Calu3 (cell line): ENCODE data around the gene DGKI. TPM values are rescaled to one million over a fixed set of nuclear protein-coding genes. Genes with fewer than 3 reads are reported as not detected.

Experiments
- BruUV-seq: library from RNA; stranded (reverse); fragments of 400-500 nt; replicated peaks from 2 replicates; lab custom pipeline; 2021; lab: Mats Ljungman, UMichigan
- CTCF ChIA-PET: fragments of 300-600 bp; sonication (Branson Sonifier 250); formaldehyde crosslinking; loops from one replicate; lab custom pipeline; 2022; ENCODE audit warnings: antibody characterized with exemption; lab: Charles Lee
- DNase-seq: peaks from one replicate; pipeline ENCODE4 v3.0.0; 2022
- H3K27ac Mint-ChIP-seq: one replicate; pipeline ENCODE4 v1.8.0; 2022; ENCODE audit warnings: mixed read lengths; ENCODE audit not compliant: unreplicated experiment
- H3K27me3 Mint-ChIP-seq: one replicate; pipeline ENCODE4 v1.8.0; 2022; ENCODE audit warnings: mixed read lengths; ENCODE audit not compliant: unreplicated experiment
- H3K36me3 Mint-ChIP-seq: one replicate; pipeline ENCODE4 v1.8.0; 2022; ENCODE audit warnings: mild to moderate bottlenecking, moderate library complexity, mixed read lengths; ENCODE audit not compliant: insufficient read depth, unreplicated experiment
- H3K4me1 Mint-ChIP-seq: one replicate; pipeline ENCODE4 v1.8.0; 2022; ENCODE audit warnings: mild to moderate bottlenecking, low read depth, mixed read lengths; ENCODE audit not compliant: unreplicated experiment
- H3K4me3 Mint-ChIP-seq: one replicate; pipeline ENCODE4 v1.8.0; 2022; ENCODE audit warnings: mild to moderate bottlenecking, low read depth, moderate library complexity, mixed read lengths; ENCODE audit not compliant: unreplicated experiment
- H3K9me3 Mint-ChIP-seq: one replicate; pipeline ENCODE4 v1.8.0; 2022; ENCODE audit warnings: low read depth, mixed read lengths; ENCODE audit not compliant: unreplicated experiment
- intact Hi-C: fragments of 100-400 bp; cut with micrococcal nuclease; formaldehyde crosslinking; loops from one replicate; pipeline ENCODE4 v1.10.0; 2022; ENCODE audit not compliant: unreplicated experiment
- total RNA-seq: library from RNA; stranded (reverse); gene quantifications from 2 replicates; pipeline ENCODE4 v1.2.3, GENCODE V29; 2022
- TF ChIP-seq, protein P1 (sequence below): fragments of 200-600 bp; IDR thresholded peaks from one replicate; pipeline ENCODE4 v1.8.0; 2022; ENCODE audit warnings: antibody characterized with exemption; ENCODE audit not compliant: unreplicated experiment

Gene DGKI
- total RNA-seq, 1 experiment from 2014 or later = not detected

DNA sequence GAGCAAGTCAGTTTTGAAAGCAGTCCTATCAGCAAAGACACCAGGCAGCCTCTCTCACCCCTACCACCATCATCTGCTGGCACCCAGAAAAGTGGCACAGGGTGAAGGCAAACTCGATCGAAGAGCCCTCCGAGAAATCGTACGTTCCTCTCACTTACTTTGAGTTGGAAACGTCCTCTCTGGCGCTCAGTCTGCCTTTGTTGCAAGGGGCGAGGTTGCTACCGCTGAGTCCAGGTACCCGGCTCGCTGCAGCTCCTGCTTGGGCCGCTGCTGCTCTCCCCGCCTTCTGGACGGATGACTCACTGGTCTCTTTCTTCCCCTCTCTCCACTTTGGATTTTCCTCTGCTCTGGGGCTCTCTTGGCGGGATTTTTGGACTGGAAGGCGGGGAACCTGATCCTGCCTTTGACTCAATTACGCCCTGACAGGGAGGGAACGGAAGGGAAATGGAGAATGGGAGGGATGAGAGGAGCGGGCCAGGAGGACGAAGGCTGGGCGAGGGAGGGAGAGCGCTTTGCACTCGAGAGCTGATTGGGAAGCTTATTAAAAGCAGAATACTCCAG is 503.4 kb downstream of the DGKI start, which contains the start of gene PTN:
TSS of gene PTN (minus strand) at position 453 of the 561 bp plus-strand sequence. CDS start 88,760 bp downstream, outside the sequence.
- intact Hi-C loops = loop anchor here (10.0 kb wide), 1 partner anchor 251 kb away; no protein-coding TSS in a partner anchor
- H3K4me3 Mint-ChIP-seq = peak within 1 kb of the TSS; percentile 27
- DNase-seq = peak; percentile 6
- H3K9me3 Mint-ChIP-seq = peaks cover 5% of the 10 kb centered on the region
- CTCF ChIA-PET = interaction anchor here (0.5 kb wide), 1 partner anchor 63 kb away, joined by 5 read pairs; no protein-coding TSS in a partner anchor
- peaks cover 6% of the 10 kb centered on the region for H3K4me1 Mint-ChIP-seq
- H3K27me3 Mint-ChIP-seq = no peaks in the 10 kb centered on the region
- H3K27ac Mint-ChIP-seq = no peak within 1 kb of the TSS
- H3K36me3 Mint-ChIP-seq = no peaks in the 10 kb centered on the region
- BruUV-seq = no TSS peak
- TF ChIP-seq, protein P1, sequence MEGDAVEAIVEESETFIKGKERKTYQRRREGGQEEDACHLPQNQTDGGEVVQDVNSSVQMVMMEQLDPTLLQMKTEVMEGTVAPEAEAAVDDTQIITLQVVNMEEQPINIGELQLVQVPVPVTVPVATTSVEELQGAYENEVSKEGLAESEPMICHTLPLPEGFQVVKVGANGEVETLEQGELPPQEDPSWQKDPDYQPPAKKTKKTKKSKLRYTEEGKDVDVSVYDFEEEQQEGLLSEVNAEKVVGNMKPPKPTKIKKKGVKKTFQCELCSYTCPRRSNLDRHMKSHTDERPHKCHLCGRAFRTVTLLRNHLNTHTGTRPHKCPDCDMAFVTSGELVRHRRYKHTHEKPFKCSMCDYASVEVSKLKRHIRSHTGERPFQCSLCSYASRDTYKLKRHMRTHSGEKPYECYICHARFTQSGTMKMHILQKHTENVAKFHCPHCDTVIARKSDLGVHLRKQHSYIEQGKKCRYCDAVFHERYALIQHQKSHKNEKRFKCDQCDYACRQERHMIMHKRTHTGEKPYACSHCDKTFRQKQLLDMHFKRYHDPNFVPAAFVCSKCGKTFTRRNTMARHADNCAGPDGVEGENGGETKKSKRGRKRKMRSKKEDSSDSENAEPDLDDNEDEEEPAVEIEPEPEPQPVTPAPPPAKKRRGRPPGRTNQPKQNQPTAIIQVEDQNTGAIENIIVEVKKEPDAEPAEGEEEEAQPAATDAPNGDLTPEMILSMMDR = no peak

DNA sequence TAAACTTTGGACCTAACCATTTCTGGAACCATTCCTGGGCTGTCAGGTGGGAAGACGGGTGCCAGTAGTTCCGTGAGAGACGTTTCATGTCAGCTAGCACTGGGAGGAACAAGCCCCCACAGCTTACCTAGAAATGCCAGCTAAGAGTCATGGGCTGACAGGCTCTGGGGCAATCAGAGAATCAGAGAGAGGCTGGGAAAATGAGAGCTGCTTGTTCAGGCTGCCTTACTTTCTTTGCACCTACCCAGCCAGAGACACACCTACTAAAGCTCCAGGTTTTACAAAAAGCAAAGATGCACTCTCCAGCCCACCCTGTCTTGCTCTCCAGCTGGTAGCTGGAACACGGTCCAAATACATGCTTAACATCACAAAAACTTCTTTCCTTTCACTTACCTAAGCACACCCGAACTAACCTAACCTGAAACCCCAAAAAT is 503.9 kb downstream of the DGKI start:
- H3K36me3 Mint-ChIP-seq = no peaks in the 10 kb centered on the region
- intact Hi-C loops = loop anchor here (10.0 kb wide), 1 partner anchor 252 kb away; no protein-coding TSS in a partner anchor
- CTCF ChIA-PET = no interaction called here
- TF ChIP-seq, protein P1 = no peak
- no peaks in the 10 kb centered on the region for H3K27me3 Mint-ChIP-seq
- no peak for DNase-seq
- BruUV-seq = no TSS peak
- H3K4me3 Mint-ChIP-seq = peak overlapping the region; percentile 27
- peaks cover 5% of the 10 kb centered on the region for H3K9me3 Mint-ChIP-seq
- no peak overlapping the region for H3K27ac Mint-ChIP-seq
- peaks cover 6% of the 10 kb centered on the region for H3K4me1 Mint-ChIP-seq

DNA sequence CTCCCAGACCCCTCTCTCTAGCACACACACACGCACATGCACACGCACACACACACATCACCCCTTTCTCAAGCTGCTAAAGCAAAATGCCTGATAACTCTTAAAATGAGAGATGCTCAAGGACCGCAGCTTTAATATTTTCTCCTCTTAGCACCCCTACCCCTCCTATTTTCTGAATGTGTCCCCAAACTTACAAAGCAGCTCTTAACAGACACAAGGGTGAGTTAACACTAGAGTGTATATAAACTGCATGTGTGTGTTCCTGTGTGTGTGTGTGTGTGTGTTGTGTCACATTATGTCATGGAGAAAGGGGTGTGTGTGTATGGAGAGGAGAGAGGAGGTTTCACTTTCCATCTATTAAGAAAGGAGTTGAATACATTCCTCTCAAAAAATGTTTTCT is 504.5 kb downstream of the DGKI start:
- BruUV-seq = no TSS peak
- Mint-ChIP-seq H3K4me3 (no peak overlapping the region), H3K4me1 (peaks cover 6% of the 10 kb centered on the region), H3K9me3 (peaks cover 5% of the 10 kb centered on the region), H3K27ac (no peak overlapping the region), H3K27me3 (no peaks in the 10 kb centered on the region), H3K36me3 (no peaks in the 10 kb centered on the region)
- intact Hi-C loops = loop anchor here (10.0 kb wide), 1 partner anchor 253 kb away; no protein-coding TSS in a partner anchor
- TF ChIP-seq, protein P1 = no peak
- DNase-seq = no peak
- CTCF ChIA-PET = interaction anchor here (0.5 kb wide), 1 partner anchor 1982 kb away, joined by 4 read pairs; no protein-coding TSS in a partner anchor

DNA sequence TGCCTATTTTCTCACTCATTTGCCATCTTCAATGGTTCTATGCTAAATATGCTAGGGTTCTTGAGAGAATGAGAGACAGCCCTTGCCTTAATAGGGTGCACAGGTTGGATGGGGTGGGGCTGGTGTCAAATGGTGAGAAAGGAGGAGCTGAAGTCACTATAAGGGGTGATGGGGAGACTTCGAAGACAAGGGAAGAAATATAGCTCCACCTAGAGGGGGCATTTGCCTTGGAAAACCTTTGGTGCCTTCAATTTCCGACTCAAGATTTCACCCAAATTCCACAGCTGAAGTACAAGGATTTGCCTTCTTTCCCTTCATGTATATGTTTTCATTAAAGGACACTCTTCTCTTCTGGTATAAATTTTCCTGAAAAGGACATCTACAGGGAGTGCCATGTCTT is 508.9 kb downstream of the DGKI start:
- intact Hi-C loops = no loop called here
- no peaks in the 10 kb centered on the region for H3K27me3 Mint-ChIP-seq
- BruUV-seq = no TSS peak
- H3K36me3 Mint-ChIP-seq = no peaks in the 10 kb centered on the region
- no peak overlapping the region for H3K4me3 Mint-ChIP-seq
- CTCF ChIA-PET = interaction anchor here (0.7 kb wide), 1 partner anchor 12 kb away, joined by 3 read pairs; no protein-coding TSS in a partner anchor
- H3K4me1 Mint-ChIP-seq = no peaks in the 10 kb centered on the region
- no peak for DNase-seq
- no peak overlapping the region for H3K27ac Mint-ChIP-seq
- H3K9me3 Mint-ChIP-seq = peaks cover 9% of the 10 kb centered on the region
- TF ChIP-seq, protein P1 = no peak
